HK-2 (cell line): Measurements from ENCODE around the gene MS4A8.

Source experiments
- DNase-seq: peaks from one replicate; pipeline ENCODE4 v3.0.0-alpha.2; 2018; ENCODE audit not compliant: unreplicated experiment

Gene MS4A8

GRCh38 chr11:60763692-60764369 lies 64.4 kb downstream of the MS4A8 start:
- no peak for DNase-seq

GRCh38 chr11:60764879-60765278 lies 65.5 kb downstream of the MS4A8 start:
- no peak for DNase-seq

GRCh38 chr11:60765355-60765754 lies 65.9 kb downstream of the MS4A8 start:
- no peak for DNase-seq
